Hippocampal formation (tissue), 2 donors: ENCODE data around the gene OR10V1.
A peak's percentile ranks its signal among the peaks of the same experiment; 100 is the strongest.

Source experiments
- DNase-seq, 2 donors: peaks; one replicate each; lab custom pipeline; 2025; lab: John Stamatoyannopoulos, UW

Gene OR10V1

GRCh38 chr11:59668950-59669610 is 44.6 kb downstream of the OR10V1 start, which contains the start of gene PATL1:
PATL1 (minus strand) TSS chr11:59669037; CDS start chr11:59668895, 142 bp downstream.
- peak; percentile 97 to 99 for DNase-seq

- DNase-seq, result no peak
Observed at GRCh38 chr11:59668188-59668949, 45.3 kb downstream of the OR10V1 start.

DNA sequence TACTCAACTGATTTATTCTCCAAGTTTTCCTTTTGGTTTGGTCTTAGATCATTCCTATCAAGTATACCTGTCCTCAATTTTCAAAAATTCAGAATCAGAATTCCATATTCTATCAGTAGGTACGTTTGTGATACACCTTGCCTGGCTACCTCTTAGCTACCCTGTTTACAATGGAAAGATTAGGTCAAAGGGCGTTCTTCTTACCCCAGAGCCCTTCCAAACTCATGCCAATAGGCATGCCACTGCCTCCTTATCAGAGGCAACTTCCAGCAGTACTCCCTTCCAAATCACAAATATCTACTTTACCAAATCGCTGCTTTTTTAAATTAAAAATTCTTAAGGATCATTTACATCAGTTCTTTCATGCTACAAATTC is 45.8 kb downstream of the OR10V1 start:
- DNase-seq, result no peak

GRCh38 chr11:59666969-59667368 is 46.7 kb downstream of the OR10V1 start:
- DNase-seq, result no peak
